GM19240 (cell line): Measurements from ENCODE around the gene ATAT1.
A peak's percentile ranks its signal among the peaks of the same experiment; 100 is the strongest.

Experiments used
- DNase-seq: peaks from one replicate; pipeline ENCODE4 v3.0.0; 2011; ENCODE audit warnings: low spot score; ENCODE audit not compliant: insufficient read length

Gene ATAT1

DNA sequence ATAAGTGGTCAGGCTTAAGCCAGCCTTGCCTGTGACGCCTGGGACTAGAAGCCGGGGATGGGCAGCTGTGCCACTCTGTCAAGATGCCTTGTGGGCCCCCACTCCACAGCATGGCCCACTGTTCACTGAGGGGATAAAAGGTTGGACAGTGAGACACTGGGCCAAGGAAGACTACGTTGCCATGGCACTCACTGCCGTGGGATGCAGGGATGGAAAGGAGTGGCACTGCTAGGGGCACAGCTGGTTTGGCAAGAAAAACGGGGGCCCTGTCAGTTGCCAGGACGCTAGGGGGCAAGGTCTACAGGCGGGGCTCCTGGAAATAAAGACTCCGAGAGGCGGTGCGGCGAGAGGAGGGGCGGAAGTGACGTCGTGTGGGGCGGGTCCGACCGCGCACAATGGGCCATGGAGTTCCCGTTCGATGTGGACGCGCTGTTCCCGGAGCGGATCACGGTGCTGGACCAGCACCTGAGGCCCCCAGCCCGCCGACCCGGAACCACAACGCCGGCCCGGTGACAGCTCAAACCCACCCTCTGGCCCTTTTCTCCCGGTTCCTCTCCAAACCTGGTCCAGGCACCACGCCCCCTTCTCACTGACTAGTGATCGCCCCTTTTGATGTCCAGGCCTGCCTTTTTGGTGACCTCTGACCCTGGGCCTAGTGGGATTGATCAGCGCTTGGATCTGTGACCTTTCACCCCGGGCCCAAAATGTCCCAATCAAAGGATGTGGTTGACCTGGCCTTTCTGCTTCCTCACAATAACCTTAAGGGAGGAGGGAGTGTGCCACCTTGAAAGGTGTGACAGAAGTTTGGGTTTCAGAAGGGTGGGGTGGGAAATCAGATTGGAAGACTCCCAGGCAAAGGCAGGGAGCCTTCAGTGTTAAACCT, at the start of gene ATAT1:
Gene ATAT1, plus strand, starts transcription at position 391 of the 883 bp plus-strand sequence.
- peak; percentile 81 for DNase-seq

DNA sequence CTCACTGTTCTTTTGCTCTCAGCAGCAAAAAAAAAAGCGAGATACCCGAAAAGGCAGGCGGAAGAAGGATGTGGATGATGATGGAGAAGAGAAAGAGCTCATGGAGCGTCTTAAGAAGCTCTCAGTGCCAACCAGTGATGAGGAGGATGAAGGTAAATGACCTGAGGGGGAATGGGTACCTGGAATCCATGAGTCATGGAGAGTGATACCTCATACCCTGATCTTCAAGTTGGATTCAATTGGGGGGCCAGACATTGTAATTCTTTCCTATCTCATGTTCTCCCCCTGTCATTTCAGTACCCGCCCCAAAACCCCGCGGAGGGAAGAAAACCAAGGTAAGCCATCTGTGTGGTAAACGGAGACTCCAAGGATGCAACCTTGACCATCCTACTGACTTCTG, 48.6 kb upstream of the ATAT1 start:
- DNase-seq = no peak

DNA sequence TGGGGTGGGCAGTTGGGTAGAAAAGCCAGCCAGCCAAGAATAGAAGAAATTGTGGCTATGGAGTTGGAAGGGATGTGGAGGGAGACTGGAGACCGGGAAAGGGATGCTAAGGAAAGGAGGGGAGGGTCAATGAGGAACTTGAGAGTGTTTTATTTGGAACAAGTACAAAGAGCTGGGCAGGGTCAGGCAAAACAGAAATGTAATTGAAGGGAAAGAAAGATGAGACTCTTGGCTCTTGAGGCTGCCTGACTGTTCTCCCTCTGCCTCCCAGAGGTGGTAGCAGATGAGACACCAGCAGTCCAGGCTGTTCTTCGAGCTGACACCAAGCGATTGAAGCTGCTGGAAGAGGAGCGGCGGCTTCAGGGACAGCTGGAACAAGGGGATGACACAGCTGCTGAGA, 42.8 kb upstream of the ATAT1 start:
- no peak for DNase-seq

DNA sequence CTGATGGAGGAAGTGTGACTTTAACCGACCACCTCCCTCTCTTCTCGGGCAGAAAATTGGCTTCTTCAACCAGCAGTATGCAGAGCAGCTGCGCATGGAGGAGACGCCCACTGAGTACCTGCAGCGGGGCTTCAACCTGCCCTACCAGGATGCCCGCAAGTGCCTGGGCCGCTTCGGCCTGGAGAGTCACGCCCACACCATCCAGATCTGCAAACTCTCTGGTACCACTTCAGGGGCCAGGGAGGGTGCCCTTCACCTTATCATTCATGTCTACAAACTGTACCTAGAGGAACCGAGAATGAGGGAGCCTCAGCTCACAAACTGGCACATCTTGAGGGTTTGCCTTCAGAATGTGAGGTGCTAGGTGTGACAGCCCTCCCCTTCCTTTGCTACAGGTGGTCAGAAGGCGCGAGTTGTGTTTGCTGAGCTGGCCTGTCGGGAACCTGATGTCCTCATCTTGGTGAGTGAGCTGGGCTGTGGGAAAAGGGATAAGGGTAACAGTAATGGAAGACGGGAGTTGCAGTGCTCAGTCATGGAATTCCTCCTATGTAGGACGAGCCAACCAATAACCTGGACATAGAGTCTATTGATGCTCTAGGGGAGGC, 36.8 kb upstream of the ATAT1 start:
- DNase-seq = no peak

DNA sequence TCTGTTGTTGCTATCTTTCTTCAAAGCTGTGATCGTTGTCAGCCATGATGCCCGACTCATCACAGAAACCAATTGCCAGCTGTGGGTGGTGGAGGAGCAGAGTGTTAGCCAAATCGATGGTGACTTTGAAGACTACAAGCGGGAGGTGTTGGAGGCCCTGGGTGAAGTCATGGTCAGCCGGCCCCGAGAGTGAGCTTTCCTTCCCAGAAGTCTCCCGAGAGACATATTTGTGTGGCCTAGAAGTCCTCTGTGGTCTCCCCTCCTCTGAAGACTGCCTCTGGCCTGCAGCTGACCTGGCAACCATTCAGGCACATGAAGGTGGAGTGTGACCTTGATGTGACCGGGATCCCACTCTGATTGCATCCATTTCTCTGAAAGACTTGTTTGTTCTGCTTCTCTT, 36.2 kb upstream of the ATAT1 start:
- no peak for DNase-seq

DNA sequence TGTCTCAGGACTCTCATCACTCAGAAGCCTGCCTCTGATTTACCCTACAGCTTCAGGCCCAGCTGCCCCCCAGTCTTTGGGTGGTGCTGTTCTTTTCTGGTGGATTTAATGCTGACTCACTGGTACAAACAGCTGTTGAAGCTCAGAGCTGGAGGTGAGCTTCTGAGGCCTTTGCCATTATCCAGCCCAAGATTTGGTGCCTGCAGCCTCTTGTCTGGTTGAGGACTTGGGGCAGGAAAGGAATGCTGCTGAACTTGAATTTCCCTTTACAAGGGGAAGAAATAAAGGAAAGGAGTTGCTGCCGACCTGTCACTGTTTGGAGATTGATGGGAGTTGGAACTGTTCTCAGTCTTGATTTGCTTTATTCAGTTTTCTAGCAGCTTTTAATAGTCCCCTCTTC, 35.7 kb upstream of the ATAT1 start:
- DNase-seq = no peak

DNA sequence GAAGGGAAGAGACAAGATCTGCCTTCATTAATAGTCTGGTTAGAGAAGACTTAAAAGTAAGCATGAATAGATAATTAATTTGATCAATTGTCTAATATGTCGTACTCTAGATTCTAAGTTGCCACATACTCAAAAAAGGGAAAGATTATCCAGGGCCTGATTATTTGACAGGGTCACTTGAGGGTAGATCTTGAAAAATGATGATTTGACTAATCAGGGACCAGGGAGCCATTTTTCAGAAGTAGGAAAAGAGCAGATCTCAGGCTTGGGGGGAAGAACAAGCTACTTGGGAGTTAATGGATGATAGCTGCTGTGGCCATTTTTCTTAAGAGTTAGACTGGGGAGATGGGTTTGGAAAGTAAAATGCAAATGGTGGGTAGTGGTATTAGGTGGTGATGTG, 34.4 kb upstream of the ATAT1 start:
- DNase-seq = no peak

DNA sequence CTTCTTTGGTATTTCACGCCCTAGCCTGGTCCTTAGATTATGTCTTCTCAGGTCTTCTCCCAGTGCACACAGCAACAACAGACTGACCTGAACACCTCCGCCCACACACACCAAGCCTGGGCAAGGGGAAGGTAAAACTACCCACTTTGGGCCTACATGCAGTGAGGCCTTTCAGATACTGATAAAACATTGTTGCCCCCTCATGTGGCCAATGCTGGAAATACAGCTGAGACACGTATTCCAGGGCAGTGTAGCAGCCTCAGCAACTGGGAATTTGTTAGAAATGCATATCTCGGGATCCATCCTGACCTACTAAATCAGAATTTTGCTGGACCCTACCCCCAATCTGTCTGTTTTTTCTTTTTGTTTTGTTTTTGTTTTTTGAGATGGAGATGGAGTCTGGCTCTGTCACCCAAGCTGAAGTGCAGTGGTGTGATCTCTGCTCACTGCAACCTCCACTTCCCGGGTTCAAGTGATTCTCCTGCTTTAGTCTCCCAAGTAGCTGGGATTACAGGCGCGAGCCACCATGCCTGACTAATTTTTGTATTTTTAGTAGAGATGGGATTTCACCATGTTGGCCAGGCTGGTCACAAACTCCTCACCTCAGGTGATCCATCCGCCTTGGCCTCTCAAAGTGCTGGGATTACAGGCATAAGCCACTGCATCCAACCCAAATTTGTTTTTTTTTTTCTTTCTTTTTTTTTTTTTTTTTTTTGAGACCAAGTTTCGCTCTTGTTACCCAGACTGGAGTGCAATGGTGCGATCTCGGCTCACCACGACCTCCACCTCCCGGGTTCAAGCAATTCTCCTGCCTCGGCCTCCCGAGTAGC, 29.1 kb upstream of the ATAT1 start:
- DNase-seq = peak; percentile 77

DNA sequence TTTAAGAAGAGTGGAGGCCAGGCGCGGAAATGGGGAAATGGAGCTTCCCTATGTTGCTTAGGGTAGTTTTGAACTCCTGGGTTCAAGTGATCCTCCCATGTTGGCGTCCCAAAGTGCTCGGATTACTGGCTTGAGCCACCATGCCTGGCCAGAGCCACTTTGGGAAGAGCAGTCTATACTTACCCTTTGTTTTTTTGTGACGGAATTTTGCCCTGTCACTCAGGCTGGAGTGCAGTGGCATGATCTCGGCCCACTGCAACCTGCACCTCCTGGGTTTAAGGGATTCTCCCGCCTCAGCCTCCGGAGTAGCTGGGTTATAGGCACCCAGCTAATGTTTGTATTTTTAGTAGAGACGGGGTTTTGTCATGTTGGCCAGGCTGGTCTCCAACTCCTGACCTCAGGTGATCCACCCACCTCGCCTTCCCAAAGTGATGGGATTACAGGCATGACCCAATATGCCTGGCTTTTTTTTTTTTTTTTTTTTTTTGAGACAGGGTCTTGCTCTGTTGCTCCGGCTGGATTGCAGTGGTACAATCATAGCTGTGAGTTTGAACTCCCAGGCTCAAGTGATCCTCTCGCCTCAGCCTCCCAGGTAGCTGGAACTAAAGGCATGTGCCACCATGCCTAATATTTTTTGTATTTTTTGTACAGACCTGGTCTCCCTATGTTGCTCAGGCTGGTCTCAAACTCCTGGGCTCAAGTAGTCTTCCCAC, 27.6 kb upstream of the ATAT1 start:
- DNase-seq = no peak

DNA sequence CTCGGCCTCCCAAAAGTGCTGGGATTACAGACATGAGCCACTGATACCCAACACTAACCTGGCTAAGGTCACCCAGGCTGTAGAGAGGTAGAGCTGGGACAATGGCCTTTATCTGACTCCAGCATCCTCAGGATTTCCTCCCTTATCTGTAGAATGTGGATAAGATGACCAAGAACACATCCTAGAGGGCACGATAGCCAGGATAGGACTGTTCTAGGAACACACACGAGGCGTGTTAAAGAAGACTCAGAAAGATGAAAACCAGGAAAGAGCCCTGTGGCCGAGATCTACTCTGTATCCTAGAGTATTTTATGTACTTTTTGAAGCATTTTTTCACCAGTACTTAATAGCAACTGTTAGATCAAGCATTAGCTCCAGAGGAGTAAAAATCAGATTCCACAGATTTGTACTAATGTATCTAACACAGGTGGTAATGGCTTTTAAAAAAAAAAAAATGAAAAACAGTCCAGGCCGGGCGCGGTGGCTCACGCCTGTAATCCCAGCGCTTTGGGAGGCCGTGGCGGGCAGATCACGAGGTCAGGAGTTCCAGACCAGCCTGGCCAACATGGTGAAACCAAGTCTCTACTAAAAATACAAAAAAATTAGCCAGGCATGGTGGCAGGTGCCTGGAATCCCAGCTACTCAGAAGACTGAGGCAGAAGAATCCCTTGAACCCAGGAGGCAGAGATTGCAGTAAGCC, 26.9 kb upstream of the ATAT1 start:
- DNase-seq = no peak

DNA sequence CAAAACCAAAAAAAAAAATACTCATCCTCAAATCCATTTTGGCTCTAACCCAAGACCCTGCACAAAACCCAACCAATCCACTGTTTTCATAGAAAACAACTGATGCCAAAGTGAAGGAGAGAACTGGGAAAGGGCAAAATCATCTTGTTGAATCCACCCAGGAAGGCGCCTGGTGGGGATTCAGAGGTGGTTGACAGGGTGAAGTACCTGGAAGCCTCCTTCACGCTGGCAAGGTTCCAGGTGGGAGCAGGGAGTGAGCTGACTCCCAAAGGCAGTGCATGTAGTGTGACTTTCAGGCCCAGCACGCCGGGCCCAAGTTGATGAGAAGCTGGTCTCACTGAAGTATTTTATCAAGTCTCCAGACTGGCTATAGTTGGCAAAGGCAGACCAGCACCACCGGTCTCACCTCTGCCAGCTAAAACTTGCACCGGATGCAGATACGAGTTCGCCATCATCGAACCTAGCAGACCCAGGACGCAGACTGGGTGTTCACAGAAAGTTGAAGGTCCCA, 26.2 kb upstream of the ATAT1 start:
- DNase-seq = no peak

DNA sequence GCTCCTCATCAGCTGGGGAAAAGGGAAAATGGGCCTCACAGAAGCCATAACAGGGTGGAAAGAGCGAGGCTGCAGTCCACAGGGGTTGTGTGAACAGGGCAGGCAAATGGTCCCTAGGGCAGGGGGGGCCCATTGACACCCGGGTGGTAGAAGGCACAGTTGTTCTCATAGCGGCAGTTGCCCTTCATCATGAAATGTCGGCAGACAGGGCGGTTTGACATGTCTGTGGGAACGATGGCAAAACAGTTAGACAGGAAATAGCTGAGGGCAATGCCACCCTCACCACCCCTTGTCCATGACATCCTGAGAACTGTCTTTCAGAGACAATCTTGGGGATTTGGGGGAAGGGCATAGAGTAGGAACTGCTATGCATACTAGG, 25.2 kb upstream of the ATAT1 start:
- DNase-seq = no peak

DNA sequence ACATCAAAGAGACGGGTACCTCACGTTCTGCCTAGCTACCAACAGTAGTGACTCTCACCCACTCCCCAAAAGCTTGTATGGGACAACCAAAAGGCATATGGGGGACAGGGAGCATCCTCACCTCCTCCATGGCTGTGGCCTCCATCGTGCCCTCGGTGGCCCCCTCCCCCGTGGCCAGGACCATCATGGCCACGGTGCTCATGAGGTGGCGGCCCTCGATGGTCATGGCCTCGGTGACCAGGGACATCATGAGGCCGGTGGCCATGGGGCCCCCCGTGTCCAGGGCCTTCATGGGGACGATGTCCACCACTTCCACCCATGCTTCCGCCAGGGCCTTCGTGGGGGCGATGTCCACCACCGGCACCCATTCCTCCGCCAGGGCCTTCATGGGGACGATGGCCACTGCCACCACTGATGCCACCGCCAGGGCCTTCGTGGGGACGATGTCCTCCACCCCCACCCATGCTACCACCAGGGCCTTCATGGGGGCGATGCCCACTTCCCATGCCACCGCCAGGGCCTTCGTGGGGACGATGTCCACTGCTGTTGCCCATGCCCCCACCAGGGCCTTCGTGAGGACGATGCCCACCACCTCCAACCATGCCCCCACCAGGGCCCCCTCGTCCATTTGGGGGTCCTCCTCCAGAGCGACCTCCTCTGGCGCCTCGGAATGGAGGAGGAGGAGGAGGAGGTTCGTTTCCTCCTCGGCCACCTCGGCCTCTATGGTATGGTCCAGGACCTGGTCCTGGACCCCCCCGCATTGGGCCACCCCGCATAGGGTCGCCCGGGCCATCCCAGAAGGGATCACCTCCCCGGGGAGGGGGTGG, 24.6 kb upstream of the ATAT1 start:
- no peak for DNase-seq

DNA sequence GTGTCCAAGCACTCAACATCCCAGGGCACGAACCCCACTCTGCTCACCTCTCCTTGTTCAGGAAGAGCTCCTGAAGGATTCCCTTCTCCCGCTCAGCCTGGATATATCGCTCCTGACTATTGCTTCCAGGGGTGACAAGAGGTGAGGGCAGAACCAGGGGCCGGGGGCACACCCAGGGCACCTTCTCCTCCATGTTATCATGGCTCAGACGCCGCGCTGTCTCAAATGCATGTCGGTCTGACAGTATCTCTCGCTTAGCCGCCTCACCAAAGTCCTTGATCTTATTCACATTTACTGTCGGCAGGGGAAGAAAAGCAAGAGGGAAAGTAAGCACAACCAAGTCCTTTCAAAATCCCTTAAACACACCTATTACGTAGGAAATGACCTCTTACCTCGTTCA, 22.7 kb upstream of the ATAT1 start:
- no peak for DNase-seq

DNA sequence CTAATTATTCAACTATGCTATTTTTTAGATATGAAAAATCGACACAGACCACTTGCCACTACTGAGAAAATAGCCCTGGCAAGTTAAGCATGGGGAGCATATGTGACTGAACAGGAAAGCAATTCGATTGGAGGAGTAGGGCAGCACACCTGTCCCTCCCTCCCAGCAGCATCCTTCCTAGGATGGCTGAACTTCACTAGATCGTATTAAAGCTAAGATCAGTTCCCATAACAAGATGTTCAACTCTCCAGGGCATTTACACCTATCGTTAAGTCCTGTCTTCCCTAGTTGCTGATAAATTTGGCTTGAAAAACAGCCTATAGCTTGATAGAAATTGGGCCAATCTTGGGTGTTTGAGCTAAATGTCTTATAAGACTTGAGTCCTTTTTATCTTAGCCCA, 16.6 kb upstream of the ATAT1 start:
- no peak for DNase-seq

DNA sequence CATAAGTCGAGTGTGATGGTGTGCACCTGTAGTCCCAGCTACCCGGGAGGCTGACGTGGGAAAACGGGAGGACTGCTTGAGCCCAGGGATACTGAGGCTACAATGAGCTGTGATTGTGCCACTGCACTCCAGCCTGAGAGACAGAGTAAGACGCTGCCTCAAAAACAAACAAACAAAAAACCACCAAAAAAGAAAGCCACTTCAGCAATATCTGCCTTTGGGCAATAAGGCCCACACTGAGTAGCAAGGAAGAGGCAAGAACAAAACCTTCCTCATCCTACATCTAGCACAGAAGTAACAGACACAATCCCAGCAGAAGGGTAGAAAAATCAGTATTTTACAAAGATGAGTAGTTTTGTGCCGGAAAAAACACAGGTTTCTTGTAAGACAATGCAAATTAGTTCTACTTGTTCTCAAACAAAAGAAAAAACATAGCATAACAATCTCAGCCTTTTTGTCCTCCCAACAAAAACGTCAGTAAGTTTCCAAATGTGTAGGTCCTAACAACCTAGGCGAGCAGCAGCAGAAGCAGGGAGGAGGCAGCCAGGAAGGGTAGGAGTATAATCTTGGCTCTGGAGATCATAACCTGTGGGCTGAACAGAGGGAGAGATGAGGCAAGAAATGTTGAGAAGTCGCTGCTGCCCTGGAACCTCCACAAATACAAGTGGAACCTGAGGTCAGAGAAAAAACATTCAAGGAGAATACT, 15.4 kb upstream of the ATAT1 start:
- no peak for DNase-seq

DNA sequence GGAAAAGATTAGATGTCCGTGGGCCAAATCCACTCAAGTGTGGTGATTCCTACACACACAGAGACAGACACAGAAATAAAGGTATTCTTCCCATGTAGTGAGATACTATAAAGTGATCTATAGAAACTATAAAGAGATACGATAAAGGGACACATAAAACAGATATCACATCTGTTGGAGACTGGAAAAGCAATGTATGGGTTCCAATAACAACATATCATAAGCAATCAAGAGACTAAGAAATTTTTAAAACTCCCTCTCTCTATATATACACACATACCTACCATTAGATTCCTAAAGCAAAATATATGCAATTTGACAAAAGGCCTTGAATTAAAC, 14.8 kb upstream of the ATAT1 start:
- DNase-seq = no peak

DNA sequence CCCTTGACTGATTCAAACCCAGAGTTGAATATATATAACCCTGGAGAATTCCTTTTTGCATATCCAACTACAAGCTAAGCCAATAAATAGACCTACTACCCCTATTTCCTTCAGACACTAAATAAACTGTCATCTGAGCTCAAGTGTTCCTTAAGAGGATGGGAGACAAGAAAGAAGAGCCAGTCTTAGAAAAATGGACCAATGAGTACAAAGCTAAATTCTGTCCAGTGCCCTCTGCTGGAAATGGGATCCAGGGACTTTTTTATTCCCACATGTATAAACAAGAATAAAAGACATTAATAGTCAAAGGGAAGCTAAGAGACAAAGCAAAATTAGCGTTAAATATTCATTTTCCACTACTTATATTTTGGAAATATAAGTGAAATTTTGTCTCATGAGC, 14.5 kb upstream of the ATAT1 start:
- DNase-seq = no peak

DNA sequence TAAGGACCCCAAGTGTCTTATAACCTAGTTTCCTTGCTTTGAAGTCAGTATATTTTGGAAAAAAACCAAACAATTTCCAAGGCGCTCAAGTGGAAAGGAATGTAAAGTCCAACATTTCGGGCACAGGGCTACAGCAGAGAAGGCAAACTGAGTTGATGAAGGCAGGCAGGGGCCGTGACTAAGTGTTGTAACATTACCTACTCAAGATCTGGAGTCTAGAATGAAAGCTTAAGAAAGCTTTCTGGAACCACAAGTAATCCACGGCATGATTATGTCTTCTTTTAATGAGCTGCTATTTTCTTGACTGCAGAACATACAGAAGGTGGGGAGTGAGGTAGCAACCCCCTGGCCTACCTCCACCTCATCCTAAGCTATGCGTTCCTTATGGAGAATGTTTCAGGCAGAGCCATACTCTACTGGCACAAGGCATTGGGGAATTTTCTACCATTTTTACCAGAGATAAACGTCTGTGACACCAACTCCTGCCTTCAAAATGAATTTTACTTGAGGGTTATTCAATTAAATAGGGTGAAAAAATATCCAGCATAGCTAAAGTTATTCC, 13.9 kb upstream of the ATAT1 start:
- no peak for DNase-seq
